ENCODE measurements around the gene SLC9C1.

The SLC9C1 gene

DNA sequence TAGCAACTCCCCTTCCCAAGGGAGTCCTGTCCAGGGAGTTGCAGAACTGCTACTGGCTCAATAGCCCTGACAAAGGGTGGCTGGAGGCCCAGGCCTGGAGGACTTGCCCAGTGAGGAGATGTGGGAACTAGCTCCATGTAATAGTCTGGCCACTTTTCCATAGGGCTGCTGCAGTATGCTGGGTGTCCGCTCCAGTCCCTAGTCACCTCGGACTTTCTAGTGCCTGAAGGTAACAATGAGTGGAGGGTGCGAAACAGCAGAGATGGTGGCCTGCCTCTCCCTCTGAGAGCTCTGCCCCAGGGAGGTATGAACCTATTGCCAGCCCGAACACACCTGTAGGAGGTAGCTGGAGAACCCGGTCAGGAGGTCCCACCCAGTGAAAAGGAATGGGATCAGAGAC lies 119.0 kb downstream of the SLC9C1 start:
- H3K9ac ChIP-seq (ENCODE audit: low read depth, low read length, poor library complexity, severe bottlenecking): no peak overlapping the region
- no peak overlapping the region for H3K4me3 ChIP-seq (ENCODE audit: low read length, poor library complexity, severe bottlenecking)
- H3K36me3 ChIP-seq (ENCODE audit: insufficient read depth, low read length): no peaks in the 10 kb centered on the region
- H3K9me3 ChIP-seq (ENCODE audit: insufficient read depth, low read depth, low read length): no peaks in the 10 kb centered on the region
- no peak overlapping the region for H2AFZ ChIP-seq (ENCODE audit: low read length)
- H4K20me1 ChIP-seq (ENCODE audit: insufficient read depth, low read length, poor library complexity, severe bottlenecking): no peaks in the 10 kb centered on the region
- no peaks in the 10 kb centered on the region for H3K27me3 ChIP-seq (ENCODE audit: insufficient read depth, low read length, poor library complexity, severe bottlenecking)
- no peaks in the 10 kb centered on the region for H3K9me2 ChIP-seq (replicated peaks; ENCODE audit: low read depth, low read length)
- H3F3A ChIP-seq (ENCODE audit: low read depth): no peaks in the 10 kb centered on the region
- H3K4me1 ChIP-seq (ENCODE audit: insufficient read depth, low read length, poor library complexity, severe bottlenecking): no peaks in the 10 kb centered on the region
- H3K4me2 ChIP-seq (ENCODE audit: low read depth, low read length, poor library complexity, severe bottlenecking): no peak overlapping the region
- no peaks in the 10 kb centered on the region for H3K79me2 ChIP-seq (ENCODE audit: insufficient read depth, low read length)
- no peak for TF ChIP-seq EZH2phosphoT487 (IDR thresholded peaks at IDR 0.05; ENCODE audit: borderline replicate concordance)
- TF ChIP-seq, protein P1, sequence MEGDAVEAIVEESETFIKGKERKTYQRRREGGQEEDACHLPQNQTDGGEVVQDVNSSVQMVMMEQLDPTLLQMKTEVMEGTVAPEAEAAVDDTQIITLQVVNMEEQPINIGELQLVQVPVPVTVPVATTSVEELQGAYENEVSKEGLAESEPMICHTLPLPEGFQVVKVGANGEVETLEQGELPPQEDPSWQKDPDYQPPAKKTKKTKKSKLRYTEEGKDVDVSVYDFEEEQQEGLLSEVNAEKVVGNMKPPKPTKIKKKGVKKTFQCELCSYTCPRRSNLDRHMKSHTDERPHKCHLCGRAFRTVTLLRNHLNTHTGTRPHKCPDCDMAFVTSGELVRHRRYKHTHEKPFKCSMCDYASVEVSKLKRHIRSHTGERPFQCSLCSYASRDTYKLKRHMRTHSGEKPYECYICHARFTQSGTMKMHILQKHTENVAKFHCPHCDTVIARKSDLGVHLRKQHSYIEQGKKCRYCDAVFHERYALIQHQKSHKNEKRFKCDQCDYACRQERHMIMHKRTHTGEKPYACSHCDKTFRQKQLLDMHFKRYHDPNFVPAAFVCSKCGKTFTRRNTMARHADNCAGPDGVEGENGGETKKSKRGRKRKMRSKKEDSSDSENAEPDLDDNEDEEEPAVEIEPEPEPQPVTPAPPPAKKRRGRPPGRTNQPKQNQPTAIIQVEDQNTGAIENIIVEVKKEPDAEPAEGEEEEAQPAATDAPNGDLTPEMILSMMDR (conservative IDR thresholded peaks at IDR 0.05; ENCODE audit: low read length): no peak

DNA sequence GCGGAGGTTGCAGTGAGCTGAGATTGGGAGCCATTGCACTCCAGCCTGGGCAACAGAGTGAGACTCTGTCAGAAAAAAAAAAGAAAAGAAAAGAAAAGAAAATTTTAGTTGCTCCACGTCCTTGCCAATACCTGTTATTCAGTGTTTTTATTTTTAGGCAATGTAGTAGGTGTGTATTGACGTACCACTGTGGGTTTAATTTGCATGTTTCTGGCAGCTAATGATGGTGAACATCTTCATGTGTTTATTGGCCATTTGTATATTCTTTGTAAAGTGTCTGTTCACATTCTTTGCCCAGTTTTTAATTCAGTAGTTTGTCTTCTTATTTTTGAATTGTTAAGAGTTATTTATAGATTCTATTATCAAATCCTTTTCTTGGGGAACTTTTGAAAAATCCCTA lies 122.9 kb downstream of the SLC9C1 start:
- H3K9me3 ChIP-seq (ENCODE audit: insufficient read depth, low read depth, low read length): no peaks in the 10 kb centered on the region
- no peak for TF ChIP-seq EZH2phosphoT487 (IDR thresholded peaks at IDR 0.05; ENCODE audit: borderline replicate concordance)
- TF ChIP-seq, protein P1 (conservative IDR thresholded peaks at IDR 0.05; ENCODE audit: low read length): no peak
- H3K4me3 ChIP-seq (ENCODE audit: low read length, poor library complexity, severe bottlenecking): no peak overlapping the region
- H3K9ac ChIP-seq (ENCODE audit: low read depth, low read length, poor library complexity, severe bottlenecking): no peak overlapping the region
- no peaks in the 10 kb centered on the region for H3K9me2 ChIP-seq (replicated peaks; ENCODE audit: low read depth, low read length)
- no peaks in the 10 kb centered on the region for H4K20me1 ChIP-seq (ENCODE audit: insufficient read depth, low read length, poor library complexity, severe bottlenecking)
- no peaks in the 10 kb centered on the region for H3K79me2 ChIP-seq (ENCODE audit: insufficient read depth, low read length)
- no peaks in the 10 kb centered on the region for H3K4me1 ChIP-seq (ENCODE audit: insufficient read depth, low read length, poor library complexity, severe bottlenecking)
- H3F3A ChIP-seq (ENCODE audit: low read depth): no peaks in the 10 kb centered on the region
- H2AFZ ChIP-seq (ENCODE audit: low read length): no peak overlapping the region
- H3K27me3 ChIP-seq (ENCODE audit: insufficient read depth, low read length, poor library complexity, severe bottlenecking): no peaks in the 10 kb centered on the region
- no peak overlapping the region for H3K4me2 ChIP-seq (ENCODE audit: low read depth, low read length, poor library complexity, severe bottlenecking)
- H3K36me3 ChIP-seq (ENCODE audit: insufficient read depth, low read length): no peaks in the 10 kb centered on the region

DNA sequence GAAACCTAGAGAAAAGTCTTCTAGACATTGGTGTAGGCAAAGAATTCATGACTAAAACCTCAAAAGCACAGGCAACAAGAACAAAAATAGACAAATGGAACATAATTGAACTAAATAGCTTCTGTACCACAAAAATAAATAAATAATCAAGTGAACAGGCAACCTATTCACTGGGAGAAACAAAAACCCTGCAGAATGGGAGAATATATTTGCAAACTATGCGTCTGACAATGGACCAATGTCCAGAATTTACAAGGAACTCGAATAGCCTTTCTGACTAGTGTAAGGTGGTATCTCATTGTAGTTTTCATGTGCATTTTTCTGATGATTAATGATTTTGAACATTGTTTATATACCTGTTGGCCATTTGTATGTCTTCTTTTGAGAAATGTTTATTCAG lies 124.0 kb downstream of the SLC9C1 start:
- Histone ChIP-seq H3K27me3 (ENCODE audit: insufficient read depth, low read length, poor library complexity, severe bottlenecking) (no peaks in the 10 kb centered on the region), H3K4me3 (ENCODE audit: low read length, poor library complexity, severe bottlenecking) (no peak overlapping the region), H3K4me1 (ENCODE audit: insufficient read depth, low read length, poor library complexity, severe bottlenecking) (no peaks in the 10 kb centered on the region), H3K9me3 (ENCODE audit: insufficient read depth, low read depth, low read length) (no peaks in the 10 kb centered on the region), H3F3A (ENCODE audit: low read depth) (no peaks in the 10 kb centered on the region), H2AFZ (ENCODE audit: low read length) (no peak overlapping the region), H4K20me1 (ENCODE audit: insufficient read depth, low read length, poor library complexity, severe bottlenecking) (no peaks in the 10 kb centered on the region), H3K79me2 (ENCODE audit: insufficient read depth, low read length) (no peaks in the 10 kb centered on the region), H3K9ac (ENCODE audit: low read depth, low read length, poor library complexity, severe bottlenecking) (no peak overlapping the region), H3K4me2 (ENCODE audit: low read depth, low read length, poor library complexity, severe bottlenecking) (no peak overlapping the region), H3K36me3 (ENCODE audit: insufficient read depth, low read length) (no peaks in the 10 kb centered on the region), H3K9me2 (replicated peaks; ENCODE audit: low read depth, low read length) (no peaks in the 10 kb centered on the region)
- TF ChIP-seq EZH2phosphoT487 (IDR thresholded peaks at IDR 0.05; ENCODE audit: borderline replicate concordance): no peak
- TF ChIP-seq, protein P1 (conservative IDR thresholded peaks at IDR 0.05; ENCODE audit: low read length): no peak
